Measurements from ENCODE around the gene NPPB.

Gene NPPB

GRCh38 chr1:11856698-11857097, 2.0 kb downstream of the NPPB start:
- DNase-seq = no peak

GRCh38 chr1:11855430-11855829, 3.3 kb downstream of the NPPB start:
- no peak for DNase-seq

GRCh38 chr1:11854519-11854918, 4.2 kb downstream of the NPPB start:
- DNase-seq = peak; percentile 14

- DNase-seq = no peak
These were observed 7.6 kb downstream of the NPPB start for GRCh38 chr1:11851180-11851579.

- DNase-seq = no peak
These were observed 8.6 kb downstream of the NPPB start for GRCh38 chr1:11850156-11850555.

- DNase-seq = no peak
These were observed 10.4 kb downstream of the NPPB start for GRCh38 chr1:11848373-11848700.

GRCh38 chr1:11847667-11848372, 10.9 kb downstream of the NPPB start, which contains the start of gene NPPA:
Gene NPPA, minus strand, starts transcription at chr1:11847783. Its CDS starts 99 bp downstream, at chr1:11847684.
- peak; percentile 96 for DNase-seq

GRCh38 chr1:11845641-11846335, 13.0 kb downstream of the NPPB start:
- DNase-seq = peak; percentile 52

- no peak for DNase-seq
These were observed 16.3 kb downstream of the NPPB start for GRCh38 chr1:11842154-11843041.

- no peak for DNase-seq
These were observed 17.2 kb downstream of the NPPB start for GRCh38 chr1:11841245-11842153.

GRCh38 chr1:11839727-11840705, 18.7 kb downstream of the NPPB start:
- DNase-seq = no peak

GRCh38 chr1:11838349-11839272, 20.1 kb downstream of the NPPB start:
- DNase-seq = peak; percentile 71

GRCh38 chr1:11837767-11838348, 20.9 kb downstream of the NPPB start:
- DNase-seq = no peak

GRCh38 chr1:11836955-11837766, 21.6 kb downstream of the NPPB start:
- no peak for DNase-seq

GRCh38 chr1:11835441-11836225, 23.1 kb downstream of the NPPB start:
- DNase-seq = no peak

GRCh38 chr1:11833900-11834299, 24.8 kb downstream of the NPPB start:
- no peak for DNase-seq

GRCh38 chr1:11833497-11833896, 25.2 kb downstream of the NPPB start:
- DNase-seq = no peak
